IMR-90 (cell line): ENCODE results near the gene L1CAM.

Experiments used
- BHLHE40 ChIP-seq: fragments of 150-350 bp; IDR thresholded peaks from 2 replicates; pipeline ENCODE4 v1.6.1; 2016; ENCODE audit warnings: mild to moderate bottlenecking, low read depth, low read length
- CEBPB ChIP-seq: IDR thresholded peaks from 2 replicates; pipeline ENCODE4 v1.6.1; 2012; ENCODE audit warnings: low read depth, low read length, improper control_type of control experiment
- CHD1 ChIP-seq: IDR thresholded peaks from 2 replicates; pipeline ENCODE4 v1.6.1; 2012; ENCODE audit warnings: low read depth, low read length, improper control_type of control experiment
- CTCF ChIP-seq: conservative IDR thresholded peaks from 2 replicates; pipeline ENCODE4 v1.5.1; 2012; ENCODE audit warnings: mild to moderate bottlenecking, low read depth, low read length, improper control_type of control experiment
- FOS ChIP-seq: fragments of 150-350 bp; IDR thresholded peaks from 2 replicates; pipeline ENCODE4 v1.6.1; 2016; ENCODE audit warnings: low read depth, low read length
- MXI1 ChIP-seq: IDR thresholded peaks from 2 replicates; pipeline ENCODE4 v1.6.1; 2012; ENCODE audit warnings: low read depth, mild to moderate bottlenecking, low read length, moderate library complexity, borderline replicate concordance
- POLR2A ChIP-seq: IDR thresholded peaks from 2 replicates; pipeline ENCODE4 v1.6.1; 2012; ENCODE audit warnings: mild to moderate bottlenecking, low read depth, low read length
- RFX5 ChIP-seq: IDR thresholded peaks from 2 replicates; pipeline ENCODE4 v1.8.0; 2012; ENCODE audit warnings: low read depth, mild to moderate bottlenecking, low read length, moderate library complexity

GRCh38 chrX:153853180-153853901 is 32.6 kb downstream of the L1CAM start:
- TF ChIP-seq POLR2A (no peak), MXI1 (no peak), CTCF (no peak), BHLHE40 (no peak), RFX5 (no peak), CEBPB (no peak), FOS (no peak), CHD1 (no peak)
